Upper lobe of left lung (tissue), 6 donors: ENCODE data around the gene SLC14A1. TPM values are rescaled to one million over a fixed set of nuclear protein-coding genes. Genes with fewer than 3 reads are reported as not detected.

Source experiments
- ATAC-seq, 2 donors: fragments of 200-7000 bp; cut with Tn5 transposase; one replicate each; pipeline ENCODE4 v1.9.1; 2022; ENCODE audit warnings: mild to moderate bottlenecking in 2 of 2, moderate library complexity in 2 of 2; ENCODE audit not compliant: low FRiP score in 2 of 2
- DNase-seq, 2 donors: peaks; one replicate each; pipeline ENCODE4 v3.0.0-alpha.2; 2019 to 2020
- H3K27ac ChIP-seq, 4 donors: fragments of 200-600 bp; sonication (generic); one replicate each; pipeline ENCODE4 v1.5.1; 2016 to 2019
- H3K27me3 ChIP-seq, 4 donors: fragments of 200-600 bp; sonication (generic); one replicate each; pipeline ENCODE4 v1.5.1; 2017 to 2019
- H3K36me3 ChIP-seq, 4 donors: fragments of 200-600 bp; sonication (generic); one replicate each; pipeline ENCODE4 v1.5.1; 2016 to 2019
- H3K4me1 ChIP-seq, 4 donors: fragments of 200-600 bp; sonication (generic); one replicate each; pipeline ENCODE4 v1.5.1; 2018 to 2019
- H3K4me3 ChIP-seq, 4 donors: fragments of 200-600 bp; sonication (generic); one replicate each; pipeline ENCODE4 v1.5.1; 2017 to 2019; ENCODE audit warnings: mild to moderate bottlenecking in 2 of 4, moderate library complexity in 1 of 4
- H3K9me3 ChIP-seq, 4 donors: fragments of 200-600 bp; sonication (generic); one replicate each; pipeline ENCODE4 v1.5.1; 2018 to 2019
- CTCF ChIP-seq, 6 experiments: fragments of 450-650 bp in 4 of 6; fragments of 200-600 bp in 2 of 6; sonication (generic) in 2 of 6; IDR thresholded peaks; one replicate each; pipeline ENCODE4 v1.5.1; 2016 to 2019; ENCODE audit warnings: antibody characterized with exemption in 6 of 6
- EP300 ChIP-seq, 4 donors: sonication (generic); formaldehyde crosslinking; IDR thresholded peaks; one replicate each; pipeline ENCODE4 v1.5.1; 2017; ENCODE audit warnings: antibody characterized with exemption in 4 of 4, control low read depth in 2 of 4
- POLR2A ChIP-seq, 4 donors: fragments of 450-650 bp; IDR thresholded peaks; one replicate each; pipeline ENCODE4 v1.5.1; 2016 to 2017; ENCODE audit warnings: antibody characterized with exemption in 4 of 4, mild to moderate bottlenecking in 2 of 4
- POLR2AphosphoS5 ChIP-seq, 2 donors: sonication (generic); formaldehyde crosslinking; IDR thresholded peaks; one replicate each; pipeline ENCODE4 v1.5.1; 2017; ENCODE audit warnings: antibody characterized with exemption in 2 of 2
- WGBS, 2 donors: methylation state at CpG; one replicate each; pipeline ENCODE4 v1.1.5; 2017 to 2018; 5-methylcytosine and 5-hydroxymethylcytosine counted together
- total RNA-seq, 6 donors: library from RNA; depleted of rRNA in 4 of 6; stranded (reverse); fragments of >200 nt in 4 of 6; gene quantifications; one replicate each; pipeline versions ENCODE4 v1.1.0 to v1.2.1, GENCODE V29; 2016 to 2021
- donor health status: DM: no; HTN: no; CAD: no; lungs with moderate emphysema.
- donor health status: DM: no; HTN: yes; CAD: no; lungs with severe emphysema.

The SLC14A1 gene
- total RNA-seq, 6 donors from 2014 or later, result 5.5 to 33.1 (median 6.8) TPM; not detected in 1

- ATAC-seq (no peak), DNase-seq (no peak)
- H3K4me1 ChIP-seq, result no peaks in the 10 kb centered on the region
- no peaks in the 10 kb centered on the region for H3K36me3 ChIP-seq
- H3K4me3 ChIP-seq, result no peak overlapping the region
- no peak overlapping the region for H3K27ac ChIP-seq
- WGBS, 2 donors, result 77 to 78% methylated on average over 9 of the region's 9 CpGs
- H3K27me3 ChIP-seq, result no peaks in the 10 kb centered on the region
- no peaks in the 10 kb centered on the region for H3K9me3 ChIP-seq
- TF ChIP-seq EP300 (IDR thresholded peaks at IDR 0.05) (no peak), CTCF (IDR thresholded peaks at IDR 0.05) (no peak), POLR2AphosphoS5 (IDR thresholded peaks at IDR 0.05) (no peak)
Observed at GRCh38 chr18:45783097-45784075, 59.4 kb downstream of the SLC14A1 start.

- WGBS, 2 donors, result 28 to 43% methylated on average over 4 of the region's 4 CpGs
- no peak for ATAC-seq
- H3K4me3 ChIP-seq, result no peak overlapping the region
- no peaks in the 10 kb centered on the region for H3K9me3 ChIP-seq
- H3K36me3 ChIP-seq, result no peaks in the 10 kb centered on the region
- no peaks in the 10 kb centered on the region for H3K27me3 ChIP-seq
- no peak for DNase-seq
- TF ChIP-seq EP300 (IDR thresholded peaks at IDR 0.05) (no peak), CTCF (IDR thresholded peaks at IDR 0.05) (no peak), POLR2A (IDR thresholded peaks at IDR 0.05) (no peak), POLR2AphosphoS5 (IDR thresholded peaks at IDR 0.05) (no peak)
- no peaks in the 10 kb centered on the region for H3K4me1 ChIP-seq
- H3K27ac ChIP-seq, result no peak overlapping the region
Observed at GRCh38 chr18:45785134-45785533, 61.2 kb downstream of the SLC14A1 start.

- WGBS, 2 donors, result 91 to 96% methylated on average over 3 of the region's 3 CpGs
- no peak for DNase-seq
- Histone ChIP-seq H3K4me3 (no peak overlapping the region), H3K4me1 (no peaks in the 10 kb centered on the region), H3K9me3 (no peaks in the 10 kb centered on the region), H3K27ac (no peak overlapping the region), H3K27me3 (no peaks in the 10 kb centered on the region), H3K36me3 (no peaks in the 10 kb centered on the region)
- no peak for ATAC-seq
- TF ChIP-seq EP300 (IDR thresholded peaks at IDR 0.05) (no peak), POLR2A (IDR thresholded peaks at IDR 0.05) (no peak), POLR2AphosphoS5 (IDR thresholded peaks at IDR 0.05) (no peak), CTCF (IDR thresholded peaks at IDR 0.05) (no peak)
Observed at GRCh38 chr18:45786941-45787340, 63.0 kb downstream of the SLC14A1 start.

- DNase-seq (no peak), ATAC-seq (no peak)
- Histone ChIP-seq H3K4me1 (no peaks in the 10 kb centered on the region), H3K4me3 (no peak overlapping the region), H3K36me3 (no peaks in the 10 kb centered on the region), H3K27me3 (no peaks in the 10 kb centered on the region), H3K27ac (no peak overlapping the region), H3K9me3 (no peaks in the 10 kb centered on the region)
- no peak for TF ChIP-seq POLR2A (IDR thresholded peaks at IDR 0.05)
- TF ChIP-seq EP300 (IDR thresholded peaks at IDR 0.05), result no peak
- no peak for TF ChIP-seq POLR2AphosphoS5 (IDR thresholded peaks at IDR 0.05)
- no peak for TF ChIP-seq CTCF (IDR thresholded peaks at IDR 0.05)
- WGBS, 2 donors, result 95 to 100% methylated on average over 1 of the region's 1 CpG
Observed at GRCh38 chr18:45787346-45787745, 63.4 kb downstream of the SLC14A1 start.
